HG02759 (cell line): ENCODE results near the gene COL19A1.
"Not testable (repeated sequence)": the region's sequence is repeated elsewhere in the genome, so short reads cannot be mapped to it uniquely, and the experiment has no call there.

Experiments used
- ATAC-seq: cut with Tn5 transposase; IDR thresholded peaks from one replicate; pipeline ENCODE4 v1.9.1; 2021; ENCODE audit warnings: mild to moderate bottlenecking, moderate library complexity; ENCODE audit not compliant: unreplicated experiment

COL19A1 gene

GRCh38 chr6:69894578-69895347, 28.4 kb downstream of the COL19A1 start:
- peak; percentile 64 for ATAC-seq

- peak; percentile 16 for ATAC-seq
Observed at GRCh38 chr6:69895396-69895795, 29.0 kb downstream of the COL19A1 start.

- ATAC-seq, result no peak
Observed at GRCh38 chr6:69900869-69901268, 34.5 kb downstream of the COL19A1 start.

- ATAC-seq, result no peak
Observed at GRCh38 chr6:69901361-69901760, 35.0 kb downstream of the COL19A1 start.

- ATAC-seq, result no peak
Observed at GRCh38 chr6:69907981-69908498, 41.7 kb downstream of the COL19A1 start.

- no peak for ATAC-seq
Observed at GRCh38 chr6:69913361-69913760, 47.0 kb downstream of the COL19A1 start.

GRCh38 chr6:69914015-69914485, 47.7 kb downstream of the COL19A1 start:
- ATAC-seq, result no peak

GRCh38 chr6:69915346-69915745, 49.0 kb downstream of the COL19A1 start:
- no peak for ATAC-seq

GRCh38 chr6:69917834-69918233, 51.5 kb downstream of the COL19A1 start:
- ATAC-seq, result peak; percentile 77

GRCh38 chr6:69918813-69919475, 52.6 kb downstream of the COL19A1 start:
- no peak for ATAC-seq

GRCh38 chr6:69921066-69921465, 54.7 kb downstream of the COL19A1 start:
- ATAC-seq, result not testable (repeated sequence)

GRCh38 chr6:69921611-69922010, 55.3 kb downstream of the COL19A1 start:
- not testable (repeated sequence) for ATAC-seq

- no peak for ATAC-seq
Observed at GRCh38 chr6:69926745-69927144, 60.4 kb downstream of the COL19A1 start.

- ATAC-seq, result no peak
Observed at GRCh38 chr6:69933239-69933638, 66.9 kb downstream of the COL19A1 start.

GRCh38 chr6:69935079-69935478, 68.7 kb downstream of the COL19A1 start:
- ATAC-seq, result no peak

GRCh38 chr6:69936674-69937363, 70.5 kb downstream of the COL19A1 start:
- no peak for ATAC-seq

- no peak for ATAC-seq
Observed at GRCh38 chr6:69937402-69938136, 71.2 kb downstream of the COL19A1 start.

GRCh38 chr6:69942485-69942884, 76.1 kb downstream of the COL19A1 start:
- no peak for ATAC-seq

- no peak for ATAC-seq
Observed at GRCh38 chr6:69945192-69945591, 78.8 kb downstream of the COL19A1 start.

- no peak for ATAC-seq
Observed at GRCh38 chr6:69948479-69949114, 82.2 kb downstream of the COL19A1 start.
